BJ (cell line): ENCODE measurements around the gene NOTCH4. TPM values are rescaled to one million over a fixed set of nuclear protein-coding genes. Genes with fewer than 3 reads are reported as not detected.

Experiments used
- CTCF ChIA-PET: fragments of 350-600 bp; formaldehyde crosslinking; extraction: SDS; loops from one replicate; lab custom pipeline; 2021; ENCODE audit warnings: antibody characterized with exemption, inconsistent platforms; lab: Yijun Ruan, JAX
- POLR2A ChIA-PET: fragments of 300-600 bp; sonication (Branson Sonifier 250); formaldehyde crosslinking; extraction: SDS; loops from one replicate; lab custom pipeline; 2021; ENCODE audit warnings: antibody characterized with exemption; lab: Charles Lee
- DNase-seq: peaks from one replicate; pipeline ENCODE4 v3.0.0-alpha.2; 2011; ENCODE audit warnings: low read depth
- H3K27me3 ChIP-seq: 2 replicates; pipeline ENCODE4 v1.6.0; 2011; ENCODE audit warnings: low read length; ENCODE audit not compliant: control insufficient read depth, insufficient read depth
- H3K36me3 ChIP-seq: 2 replicates; pipeline ENCODE4 v1.5.1; 2011; ENCODE audit warnings: low read length; ENCODE audit not compliant: control insufficient read depth, insufficient read depth
- H3K4me3 ChIP-seq: 2 replicates; pipeline ENCODE4 v1.5.1; 2011; ENCODE audit warnings: low read depth, mild to moderate bottlenecking, control low read depth, low read length
- polyA plus RNA-seq: library from polyadenylated mRNA; depleted of rRNA; stranded (reverse); fragments of >200 nt; gene quantifications from 2 replicates; pipeline ENCODE4 v1.2.3, GENCODE V29; 2011
- TF ChIP-seq, protein P1 (sequence below): IDR thresholded peaks from 2 replicates; pipeline ENCODE4 v1.5.1; 2011; ENCODE audit warnings: low read depth, mild to moderate bottlenecking, control low read depth, inconsistent platforms, low read length, moderate library complexity; ENCODE audit not compliant: insufficient read depth

NOTCH4 gene
- polyA plus RNA-seq, 1 experiment: 0.42 TPM

DNA sequence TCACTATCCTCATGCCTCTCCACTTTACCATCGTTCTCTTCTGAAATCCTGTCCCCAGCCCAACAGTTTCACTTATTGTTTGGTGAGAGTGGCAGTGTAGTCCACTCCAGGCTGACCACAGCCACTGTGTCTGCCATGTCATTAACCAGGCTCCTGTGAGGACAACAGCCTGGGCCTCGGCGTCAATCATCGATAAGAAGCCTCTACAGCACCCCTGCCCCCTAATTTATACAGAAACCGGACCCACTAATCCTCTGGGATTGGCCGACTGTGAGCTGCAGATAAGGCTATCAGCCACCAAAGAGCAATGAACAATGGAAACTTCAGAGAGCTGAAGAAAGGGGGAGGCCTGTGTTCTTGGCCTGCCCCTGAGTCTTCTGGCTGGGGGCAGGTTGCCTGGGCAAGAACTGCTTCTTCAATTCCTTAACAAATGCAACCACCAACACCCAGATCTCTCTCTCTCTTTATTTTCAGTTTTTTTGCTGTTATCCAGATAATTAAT, 56.1 kb downstream of the NOTCH4 start:
- Histone ChIP-seq H3K36me3 (peaks cover 35% of the 10 kb centered on the region), H3K4me3 (no peak overlapping the region), H3K27me3 (no peaks in the 10 kb centered on the region)
- DNase-seq: no peak
- ChIA-PET CTCF (interaction anchor here (1.5 kb wide), 1 partner anchor 54 kb away, joined by 3 read pairs; no protein-coding TSS in a partner anchor), POLR2A (no interaction called here)
- TF ChIP-seq, protein P1, sequence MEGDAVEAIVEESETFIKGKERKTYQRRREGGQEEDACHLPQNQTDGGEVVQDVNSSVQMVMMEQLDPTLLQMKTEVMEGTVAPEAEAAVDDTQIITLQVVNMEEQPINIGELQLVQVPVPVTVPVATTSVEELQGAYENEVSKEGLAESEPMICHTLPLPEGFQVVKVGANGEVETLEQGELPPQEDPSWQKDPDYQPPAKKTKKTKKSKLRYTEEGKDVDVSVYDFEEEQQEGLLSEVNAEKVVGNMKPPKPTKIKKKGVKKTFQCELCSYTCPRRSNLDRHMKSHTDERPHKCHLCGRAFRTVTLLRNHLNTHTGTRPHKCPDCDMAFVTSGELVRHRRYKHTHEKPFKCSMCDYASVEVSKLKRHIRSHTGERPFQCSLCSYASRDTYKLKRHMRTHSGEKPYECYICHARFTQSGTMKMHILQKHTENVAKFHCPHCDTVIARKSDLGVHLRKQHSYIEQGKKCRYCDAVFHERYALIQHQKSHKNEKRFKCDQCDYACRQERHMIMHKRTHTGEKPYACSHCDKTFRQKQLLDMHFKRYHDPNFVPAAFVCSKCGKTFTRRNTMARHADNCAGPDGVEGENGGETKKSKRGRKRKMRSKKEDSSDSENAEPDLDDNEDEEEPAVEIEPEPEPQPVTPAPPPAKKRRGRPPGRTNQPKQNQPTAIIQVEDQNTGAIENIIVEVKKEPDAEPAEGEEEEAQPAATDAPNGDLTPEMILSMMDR: no peak

DNA sequence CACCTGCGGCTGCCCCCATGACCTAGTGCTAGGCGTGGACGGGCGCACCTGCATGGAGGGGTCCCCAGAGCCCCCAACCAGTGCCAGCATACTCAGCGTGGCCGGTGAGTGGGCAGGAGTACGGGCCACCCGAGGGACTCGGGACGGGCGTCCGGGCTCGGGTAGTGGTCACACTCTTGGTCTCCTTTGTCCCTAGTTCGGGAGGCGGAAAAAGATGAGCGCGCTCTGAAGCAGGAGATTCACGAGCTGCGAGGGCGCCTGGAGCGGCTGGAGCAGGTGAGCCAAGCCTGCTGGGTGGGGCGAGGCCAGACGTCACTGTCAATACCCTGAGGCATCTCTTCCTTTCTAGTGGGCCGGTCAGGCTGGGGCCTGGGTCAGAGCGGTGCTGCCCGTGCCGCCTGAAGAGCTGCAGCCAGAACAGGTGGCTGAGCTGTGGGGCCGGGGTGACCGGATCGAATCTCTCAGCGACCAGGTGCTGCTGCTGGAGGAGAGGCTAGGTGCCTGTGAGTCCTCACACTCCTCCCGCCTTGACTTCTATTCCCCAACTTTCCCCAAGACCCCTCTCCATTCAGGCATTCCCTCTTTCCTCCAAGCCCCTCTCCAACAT, 56.6 kb downstream of the NOTCH4 start:
- POLR2A ChIA-PET: no interaction called here
- CTCF ChIA-PET: interaction anchor here (1.5 kb wide), 1 partner anchor 53 kb away, joined by 3 read pairs; no protein-coding TSS in a partner anchor
- TF ChIP-seq, protein P1: no peak
- H3K4me3 ChIP-seq: no peak overlapping the region
- peaks cover 35% of the 10 kb centered on the region for H3K36me3 ChIP-seq
- no peak for DNase-seq
- no peaks in the 10 kb centered on the region for H3K27me3 ChIP-seq

- Histone ChIP-seq H3K4me3 (no peak overlapping the region), H3K27me3 (no peaks in the 10 kb centered on the region), H3K36me3 (peaks cover 35% of the 10 kb centered on the region)
- no peak for DNase-seq
- ChIA-PET CTCF (interaction anchor here (1.5 kb wide), 1 partner anchor 53 kb away, joined by 3 read pairs; no protein-coding TSS in a partner anchor), POLR2A (no interaction called here)
- TF ChIP-seq, protein P1: no peak
Measured at GRCh38 chr6:32166411-32167061, 57.3 kb downstream of the NOTCH4 start.

- TF ChIP-seq, protein P1: no peak
- H3K36me3 ChIP-seq: peaks cover 20% of the 10 kb centered on the region
- no peak within 1 kb of the TSS for H3K4me3 ChIP-seq
- POLR2A ChIA-PET: no interaction called here
- no peaks in the 10 kb centered on the region for H3K27me3 ChIP-seq
- no peak for DNase-seq
- CTCF ChIA-PET: interaction anchor here (1.0 to 1.1 kb wide), 3 partner anchors 31 to 117 kb away, joined by 4 to 5 read pairs (median 4); no protein-coding TSS in a partner anchor
Measured at GRCh38 chr6:32164295-32164694, 59.6 kb downstream of the NOTCH4 start, which contains the start of gene EGFL8. Gene EGFL8, plus strand, starts transcription at chr6:32164595. Its CDS starts 1,571 bp downstream, at chr6:32166166.

- Histone ChIP-seq H3K36me3 (peaks cover 16% of the 10 kb centered on the region), H3K4me3 (no peak overlapping the region), H3K27me3 (no peaks in the 10 kb centered on the region)
- CTCF ChIA-PET: interaction anchor here (1.0 to 1.1 kb wide), 3 partner anchors 32 to 116 kb away, joined by 4 to 5 read pairs (median 4); no protein-coding TSS in a partner anchor
- no peak for DNase-seq
- POLR2A ChIA-PET: no interaction called here
- TF ChIP-seq, protein P1: no peak
Measured at GRCh38 chr6:32163559-32164258, 60.2 kb downstream of the NOTCH4 start.
